Liver (tissue), 9 donors: ENCODE measurements around the gene NFIL3. TPM values are rescaled to one million over a fixed set of nuclear protein-coding genes. Genes with fewer than 3 reads are reported as not detected.
"Not testable (repeated sequence)": the region's sequence is repeated elsewhere in the genome, so short reads cannot be mapped to it uniquely, and the experiment has no call there.

ENCODE experiments used
- DNase-seq: peaks from one replicate; pipeline ENCODE4 v3.0.0-alpha.2; 2017; ENCODE audit warnings: low spot score
- H3K27ac ChIP-seq, 2 donors: one replicate each; pipeline ENCODE4 v1.7.0; 2013; ENCODE audit warnings: inconsistent platforms in 2 of 2, low read length in 2 of 2, control low read depth in 1 of 2, low read depth in 1 of 2, mild to moderate bottlenecking in 1 of 2
- H3K27me3 ChIP-seq, 4 donors: one replicate each; pipeline versions ENCODE4 v1.6.1 to v1.7.0; 2013; ENCODE audit warnings: low read length in 3 of 4, inconsistent platforms in 1 of 4, mild to moderate bottlenecking in 1 of 4, moderate library complexity in 1 of 4; ENCODE audit not compliant: control insufficient read depth in 4 of 4, insufficient read depth in 4 of 4
- H3K36me3 ChIP-seq, 4 donors: one replicate each; pipeline versions ENCODE4 v1.6.1 to v1.7.0; 2013; ENCODE audit warnings: low read length in 3 of 4, mild to moderate bottlenecking in 3 of 4, low read depth in 1 of 4, moderate library complexity in 1 of 4; ENCODE audit not compliant: control insufficient read depth in 4 of 4, insufficient read depth in 3 of 4
- H3K4me1 ChIP-seq, 4 donors: one replicate each; pipeline versions ENCODE4 v1.6.1 to v1.7.0; 2013; ENCODE audit warnings: low read length in 3 of 4, mild to moderate bottlenecking in 3 of 4, moderate library complexity in 1 of 4; ENCODE audit not compliant: control insufficient read depth in 4 of 4, insufficient read depth in 4 of 4
- H3K4me3 ChIP-seq, 3 donors: one replicate each; pipeline versions ENCODE4 v1.6.1 to v1.7.0; 2013; ENCODE audit warnings: low read length in 3 of 3, control low read depth in 1 of 3, low read depth in 1 of 3, mild to moderate bottlenecking in 1 of 3
- H3K9ac ChIP-seq, 2 donors: one replicate each; pipeline ENCODE4 v1.7.0; 2013; ENCODE audit warnings: low read length in 2 of 2, mild to moderate bottlenecking in 2 of 2, moderate library complexity in 2 of 2, control low read depth in 1 of 2, low read depth in 1 of 2
- H3K9me3 ChIP-seq, 4 donors: one replicate each; pipeline versions ENCODE4 v1.6.1 to v1.7.0; 2013; ENCODE audit warnings: low read length in 3 of 4; ENCODE audit not compliant: control insufficient read depth in 4 of 4
- ATF3 ChIP-seq: IDR thresholded peaks from 2 replicates; pipeline ENCODE4 v1.6.1; 2016; ENCODE audit warnings: antibody characterized with exemption
- CTCF ChIP-seq: fragments of 150-350 bp; IDR thresholded peaks from 2 replicates; pipeline ENCODE4 v1.5.1; 2017; ENCODE audit warnings: improper control_type of control experiment, low read depth, low read length; ENCODE audit not compliant: missing input control
- EGR1 ChIP-seq, 2 donors: IDR thresholded peaks; 2 replicates each; pipeline ENCODE4 v1.6.1; 2016 to 2018; ENCODE audit warnings: antibody characterized with exemption in 2 of 2, low read depth in 2 of 2
- FOXA1 ChIP-seq: IDR thresholded peaks from 2 replicates; pipeline ENCODE4 v1.6.1; 2016; ENCODE audit warnings: antibody characterized with exemption
- FOXA2 ChIP-seq: IDR thresholded peaks from 2 replicates; pipeline ENCODE4 v1.6.1; 2016; ENCODE audit warnings: antibody characterized with exemption
- GABPA ChIP-seq, 2 donors: IDR thresholded peaks in 1 of 2; conservative IDR thresholded peaks in 1 of 2; 2 replicates each; pipeline ENCODE4 v1.6.1; 2016; ENCODE audit warnings: antibody characterized with exemption in 2 of 2, mild to moderate bottlenecking in 1 of 2, moderate library complexity in 1 of 2
- HNF4A ChIP-seq, 2 donors: conservative IDR thresholded peaks; 2 replicates each; pipeline ENCODE4 v1.6.1; 2016; ENCODE audit warnings: antibody characterized with exemption in 2 of 2, mild to moderate bottlenecking in 2 of 2
- HNF4G ChIP-seq: IDR thresholded peaks from 2 replicates; pipeline ENCODE4 v1.6.1; 2016; ENCODE audit warnings: antibody characterized with exemption
- JUND ChIP-seq, 2 donors: IDR thresholded peaks; 2 replicates each; pipeline ENCODE4 v1.6.1; 2016; ENCODE audit warnings: antibody characterized with exemption in 2 of 2
- MAX ChIP-seq: IDR thresholded peaks from 2 replicates; pipeline ENCODE4 v1.6.1; 2016; ENCODE audit warnings: antibody characterized with exemption
- NR2F2 ChIP-seq: IDR thresholded peaks from 2 replicates; pipeline ENCODE4 v1.6.1; 2016; ENCODE audit warnings: antibody characterized with exemption
- RAD21 ChIP-seq, 2 donors: IDR thresholded peaks; 2 replicates each; pipeline ENCODE4 v1.6.1; 2016; ENCODE audit warnings: antibody characterized with exemption in 2 of 2, mild to moderate bottlenecking in 2 of 2
- REST ChIP-seq: IDR thresholded peaks from 2 replicates; pipeline ENCODE4 v1.6.1; 2016; ENCODE audit warnings: antibody characterized with exemption, mild to moderate bottlenecking
- RXRA ChIP-seq, 2 donors: IDR thresholded peaks; 2 replicates each; pipeline ENCODE4 v1.6.1; 2017 to 2018; ENCODE audit warnings: antibody characterized with exemption in 2 of 2, mild to moderate bottlenecking in 1 of 2
- SP1 ChIP-seq: IDR thresholded peaks from 2 replicates; pipeline ENCODE4 v1.6.1; 2018; ENCODE audit warnings: antibody characterized with exemption, mild to moderate bottlenecking
- TAF1 ChIP-seq: conservative IDR thresholded peaks from 2 replicates; pipeline ENCODE4 v1.6.1; 2016; ENCODE audit warnings: antibody characterized with exemption, mild to moderate bottlenecking
- YY1 ChIP-seq: IDR thresholded peaks from 2 replicates; pipeline ENCODE4 v1.6.1; 2016; ENCODE audit warnings: antibody characterized with exemption, mild to moderate bottlenecking
- ZBTB33 ChIP-seq: IDR thresholded peaks from 2 replicates; pipeline ENCODE4 v1.6.1; 2016; ENCODE audit warnings: antibody characterized with exemption
- WGBS: extraction: QIAGEN DNeasy Blood & Tissue Kit; methylation state at CpG from one replicate; pipeline ENCODE4 v1.1.7; 2013; 5-methylcytosine and 5-hydroxymethylcytosine counted together
- polyA plus RNA-seq, 2 donors: library from polyadenylated mRNA; stranded (reverse) in 1 of 2; unstranded in 1 of 2; fragments of 200-250 nt in 1 of 2; fragments of >200 nt in 1 of 2; fragmentation: Nextera tagmentation in 1 of 2; extraction: Ambion mirVana in 1 of 2; gene quantifications; one replicate each; pipeline versions ENCODE4 v1.2.1 to v1.2.3, GENCODE V29; 2013 to 2015
- total RNA-seq, 2 donors: library from RNA; depleted of rRNA; stranded (reverse); fragments of >200 nt; gene quantifications; one replicate each; pipeline ENCODE4 v1.2.3, GENCODE V29; 2014
- donor health status: healthy.
- donor health status: healthy.
- donor health status: healthy.
- donor health status: healthy.
- donor health status: healthy.

Gene NFIL3
- total and polyA plus RNA-seq, 4 donors, result 6.6 to 20.2 (median 8.5) TPM

- DNase-seq, H3K9ac ChIP-seq, H3K9me3 ChIP-seq, H3K36me3 ChIP-seq, H3K4me1 ChIP-seq, H3K27ac ChIP-seq, H3K4me3 ChIP-seq, H3K27me3 ChIP-seq: not testable (repeated sequence)
- WGBS, result 94% methylated on average over 3 of the region's 3 CpGs
Observed at GRCh38 chr9:91370006-91370405, 53.6 kb downstream of the NFIL3 start.

GRCh38 chr9:91364702-91365101 lies 58.9 kb downstream of the NFIL3 start:
- H3K4me1 ChIP-seq, result peaks cover 0 to 19% (median 10%) of the 10 kb centered on the region in 4 donors
- H3K4me3 ChIP-seq, result no peak overlapping the region
- H3K9me3 ChIP-seq, result no peaks in the 10 kb centered on the region
- TF ChIP-seq ZBTB33 (no peak), RXRA (IDR thresholded peaks at IDR 0.05) (no peak), EGR1 (IDR thresholded peaks at IDR 0.05; ENCODE audit: low read depth in 2 of 2) (no peak), HNF4G (no peak), TAF1 (no peak), FOXA2 (no peak), SP1 (no peak), GABPA (IDR thresholded peaks at IDR 0.05 in 1 of 2, conservative IDR thresholded peaks at IDR 0.05 in 1 of 2) (no peak), RAD21 (IDR thresholded peaks at IDR 0.05) (no peak), JUND (IDR thresholded peaks at IDR 0.05) (no peak), YY1 (no peak), CTCF (no peak), REST (no peak), NR2F2 (no peak), HNF4A (conservative IDR thresholded peaks at IDR 0.05) (no peak), FOXA1 (no peak), ATF3 (no peak), MAX (no peak)
- 99% methylated on average over 3 of the region's 3 CpGs for WGBS
- no peaks in the 10 kb centered on the region for H3K36me3 ChIP-seq
- H3K27ac ChIP-seq, result no peak overlapping the region
- H3K9ac ChIP-seq, result no peak overlapping the region
- no peak for DNase-seq
- H3K27me3 ChIP-seq, result no peaks in the 10 kb centered on the region
